Measurements from ENCODE around the gene DDX23.

The DDX23 gene

GRCh38 chr12:48822139-48822538 lies 29.8 kb downstream of the DDX23 start:
- DNase-seq: no peak

- no peak for DNase-seq
Measured at GRCh38 chr12:48819986-48820725, 31.8 kb downstream of the DDX23 start.

- DNase-seq: no peak
Measured at GRCh38 chr12:48818831-48819590, 33.0 kb downstream of the DDX23 start.

- peak; percentile 84 for DNase-seq
Measured at GRCh38 chr12:48817873-48818830, 33.8 kb downstream of the DDX23 start, which contains the start of gene CACNB3. TSS of gene CACNB3 (plus strand) at chr12:48818496. CDS start at chr12:48818930, 434 bp downstream.

- no peak for DNase-seq
Measured at GRCh38 chr12:48816143-48816854, 35.7 kb downstream of the DDX23 start.

GRCh38 chr12:48815126-48816110 lies 36.5 kb downstream of the DDX23 start:
- peak; percentile 91 for DNase-seq

- peak; percentile 81 for DNase-seq
Measured at GRCh38 chr12:48814262-48815125, 37.5 kb downstream of the DDX23 start.

- no peak for DNase-seq
Measured at GRCh38 chr12:48813465-48814261, 38.3 kb downstream of the DDX23 start.

- no peak for DNase-seq
Measured at GRCh38 chr12:48812389-48812788, 39.6 kb downstream of the DDX23 start.

GRCh38 chr12:48811437-48812090 lies 40.4 kb downstream of the DDX23 start:
- no peak for DNase-seq

GRCh38 chr12:48810903-48811431 lies 41.0 kb downstream of the DDX23 start:
- DNase-seq: no peak

- no peak for DNase-seq
Measured at GRCh38 chr12:48807981-48808380, 44.0 kb downstream of the DDX23 start.

- no peak for DNase-seq
Measured at GRCh38 chr12:48803675-48804074, 48.3 kb downstream of the DDX23 start.

GRCh38 chr12:48800971-48801370 lies 51.0 kb downstream of the DDX23 start:
- no peak for DNase-seq

GRCh38 chr12:48800457-48800856 lies 51.5 kb downstream of the DDX23 start:
- no peak for DNase-seq

GRCh38 chr12:48796976-48797375 lies 55.0 kb downstream of the DDX23 start:
- DNase-seq: no peak

- peak; percentile 80 for DNase-seq
Measured at GRCh38 chr12:48795550-48796455, 56.2 kb downstream of the DDX23 start.

All from left hindlimb (tissue), 1 donor.